CD14-positive monocyte (primary cell): Measurements from ENCODE around the gene THRB. TPM values are rescaled to one million over a fixed set of nuclear protein-coding genes. Genes with fewer than 3 reads are reported as not detected.

Source experiments
- DNase-seq, 3 donors: peaks; one replicate each; pipeline ENCODE4 v3.0.0-alpha.2; 2011 to 2022
- H2AFZ ChIP-seq: 2 replicates; pipeline ENCODE4 v1.6.0; 2012; ENCODE audit warnings: mild to moderate bottlenecking, low read depth, low read length, inconsistent platforms; ENCODE audit not compliant: insufficient read depth, poor library complexity, severe bottlenecking
- H3K27ac ChIP-seq, 2 donors: 1 replicate in 1 of 2; 2 replicates in 1 of 2; pipeline ENCODE4 v1.5.1; 2012 to 2013; ENCODE audit warnings: low read length in 2 of 2, control low read depth in 1 of 2, inconsistent platforms in 1 of 2, low read depth in 1 of 2, mild to moderate bottlenecking in 1 of 2
- H3K27me3 ChIP-seq, 2 donors: one replicate each; pipeline versions ENCODE4 v1.6.0 to v1.6.1; 2011 to 2013; ENCODE audit warnings: low read length in 2 of 2; ENCODE audit not compliant: control insufficient read depth in 2 of 2, insufficient read depth in 2 of 2
- H3K36me3 ChIP-seq, 2 donors: replicated peaks in 1 of 2; 1 replicate in 1 of 2; 2 replicates in 1 of 2; pipeline versions ENCODE4 v1.5.1 to v1.6.1; 2012 to 2013; ENCODE audit warnings: low read length in 2 of 2, control low read depth in 1 of 2, inconsistent platforms in 1 of 2, mild to moderate bottlenecking in 1 of 2; ENCODE audit not compliant: insufficient read depth in 2 of 2, control insufficient read depth in 1 of 2
- H3K4me1 ChIP-seq, 2 donors: 1 replicate in 1 of 2; 2 replicates in 1 of 2; pipeline versions ENCODE4 v1.5.1 to v1.6.1; 2012 to 2013; ENCODE audit warnings: low read length in 2 of 2, control low read depth in 1 of 2, inconsistent platforms in 1 of 2, mild to moderate bottlenecking in 1 of 2, moderate library complexity in 1 of 2; ENCODE audit not compliant: insufficient read depth in 2 of 2, control insufficient read depth in 1 of 2
- H3K4me2 ChIP-seq: replicated peaks from 2 replicates; pipeline ENCODE3; 2012; ENCODE audit warnings: low read length, moderate library complexity, mild to moderate bottlenecking; ENCODE audit not compliant: poor library complexity, severe bottlenecking; ENCODE audit errors: extremely low read depth
- H3K4me3 ChIP-seq, 3 experiments: fragments of 200-600 bp in 1 of 3; sonication (generic) in 1 of 3; replicated peaks in 1 of 3; 1 replicate in 2 of 3; 2 replicates in 1 of 3; pipeline ENCODE4 v1.5.1; 2011 to 2013; ENCODE audit warnings: low read length in 3 of 3, mild to moderate bottlenecking in 3 of 3, control low read depth in 2 of 3, low read depth in 2 of 3, inconsistent platforms in 1 of 3, moderate library complexity in 1 of 3
- H3K79me2 ChIP-seq: 2 replicates; pipeline ENCODE4 v1.6.0; 2012; ENCODE audit warnings: mild to moderate bottlenecking, control low read depth, inconsistent platforms, low read length, moderate library complexity; ENCODE audit not compliant: insufficient read depth
- H3K9ac ChIP-seq: 2 replicates; pipeline ENCODE4 v1.6.0; 2017; ENCODE audit warnings: low read length, mild to moderate bottlenecking; ENCODE audit not compliant: insufficient read depth, poor library complexity, severe bottlenecking
- H3K9me3 ChIP-seq, 2 donors: replicated peaks in 1 of 2; 1 replicate in 1 of 2; 2 replicates in 1 of 2; pipeline versions ENCODE4 v1.5.1 to v1.6.1; 2012 to 2013; ENCODE audit warnings: low read length in 2 of 2, control low read depth in 1 of 2; ENCODE audit not compliant: control insufficient read depth in 1 of 2, insufficient read depth in 1 of 2
- H4K20me1 ChIP-seq: 2 replicates; pipeline ENCODE4 v1.6.0; 2012; ENCODE audit warnings: mild to moderate bottlenecking, low read length, control low read depth, moderate library complexity; ENCODE audit not compliant: insufficient read depth
- H3K27ac Mint-ChIP-seq, 7 donors: one replicate each; pipeline ENCODE4 v1.8.0; 2020; ENCODE audit warnings: mild to moderate bottlenecking in 7 of 7, mixed read lengths in 7 of 7, moderate library complexity in 6 of 7, inconsistent platforms in 2 of 7
- H3K27me3 Mint-ChIP-seq, 3 donors: one replicate each; pipeline ENCODE4 v1.8.0; 2021 to 2022; ENCODE audit warnings: low read depth in 3 of 3, mild to moderate bottlenecking in 3 of 3, mixed read lengths in 3 of 3, moderate library complexity in 3 of 3, inconsistent platforms in 1 of 3
- H3K36me3 Mint-ChIP-seq, 2 donors: one replicate each; pipeline ENCODE4 v1.8.0; 2020; ENCODE audit warnings: mixed read lengths in 2 of 2, inconsistent platforms in 1 of 2, mild to moderate bottlenecking in 1 of 2
- H3K4me1 Mint-ChIP-seq: one replicate; pipeline ENCODE4 v1.8.0; 2020; ENCODE audit warnings: mild to moderate bottlenecking, mixed read lengths
- H3K4me3 Mint-ChIP-seq, 2 donors: one replicate each; pipeline ENCODE4 v1.8.0; 2020; ENCODE audit warnings: mild to moderate bottlenecking in 2 of 2, mixed read lengths in 2 of 2, moderate library complexity in 1 of 2
- H3K9me3 Mint-ChIP-seq, 7 donors: one replicate each; pipeline ENCODE4 v1.8.0; 2020 to 2022; ENCODE audit warnings: mixed read lengths in 7 of 7, mild to moderate bottlenecking in 6 of 7, moderate library complexity in 6 of 7, inconsistent platforms in 2 of 7
- WGBS: methylation state at CpG from one replicate; pipeline ENCODE4 v1.1.5; 2013; ENCODE audit warnings: missing lambda C conversion rate; ENCODE audit not compliant: insufficient coverage; 5-methylcytosine and 5-hydroxymethylcytosine counted together
- intact Hi-C, 2 donors: fragments of 100-400 bp; cut with micrococcal nuclease; formaldehyde crosslinking; loops; one replicate each; pipeline versions ENCODE4 v1.15.0 to v1.15.1; 2023
- polyA plus RNA-seq, 3 donors: library from polyadenylated mRNA; depleted of rRNA in 1 of 3; unstranded in 2 of 3; stranded (reverse) in 1 of 3; fragments of 300-500 nt in 2 of 3; fragments of >200 nt in 1 of 3; fragmentation: Illumina TruSeq in 2 of 3; gene quantifications; 1 replicate in 2 of 3; 2 replicates in 1 of 3; pipeline ENCODE4 v1.2.3, GENCODE V29; 2012 to 2021
- TF ChIP-seq, protein P1 (sequence below): fragments of 200-600 bp; IDR thresholded peaks from one replicate; pipeline ENCODE4 v1.8.0; 2022; ENCODE audit warnings: antibody characterized with exemption, mild to moderate bottlenecking

Gene THRB
- polyA plus RNA-seq, 3 donors = 0.05 TPM; not detected in 2

DNA sequence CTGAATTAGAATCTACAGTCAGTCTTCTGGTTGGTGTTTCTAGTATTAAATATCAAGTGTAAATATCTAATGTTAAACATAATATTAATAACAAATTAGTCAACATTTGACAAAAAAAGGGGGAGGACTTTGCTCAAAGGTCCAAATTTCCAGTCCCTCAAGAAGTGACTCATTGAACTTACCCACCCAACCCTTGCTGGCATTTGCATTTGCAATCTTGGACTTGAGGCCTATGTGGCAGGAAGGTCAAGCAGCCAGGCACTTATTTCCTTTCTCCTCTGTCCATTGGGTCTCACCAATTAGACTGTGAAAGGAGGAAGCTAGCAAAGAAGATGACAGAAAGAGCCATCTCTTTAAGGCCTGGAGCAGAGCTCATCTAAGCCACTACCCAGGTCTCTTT is 174.0 kb downstream of the THRB start:
- H3K27me3 ChIP-seq = no peaks in the 10 kb centered on the region
- no peaks in the 10 kb centered on the region for H4K20me1 ChIP-seq
- no peak overlapping the region for H3K27ac ChIP-seq
- intact Hi-C loops = no loop called here
- no peak overlapping the region for H3K4me2 ChIP-seq
- H2AFZ ChIP-seq = no peak overlapping the region
- no peaks in the 10 kb centered on the region for H3K36me3 ChIP-seq
- peaks cover 0 to 7% (median 2%) of the 10 kb centered on the region in 7 donors for H3K9me3 Mint-ChIP-seq
- TF ChIP-seq, protein P1, sequence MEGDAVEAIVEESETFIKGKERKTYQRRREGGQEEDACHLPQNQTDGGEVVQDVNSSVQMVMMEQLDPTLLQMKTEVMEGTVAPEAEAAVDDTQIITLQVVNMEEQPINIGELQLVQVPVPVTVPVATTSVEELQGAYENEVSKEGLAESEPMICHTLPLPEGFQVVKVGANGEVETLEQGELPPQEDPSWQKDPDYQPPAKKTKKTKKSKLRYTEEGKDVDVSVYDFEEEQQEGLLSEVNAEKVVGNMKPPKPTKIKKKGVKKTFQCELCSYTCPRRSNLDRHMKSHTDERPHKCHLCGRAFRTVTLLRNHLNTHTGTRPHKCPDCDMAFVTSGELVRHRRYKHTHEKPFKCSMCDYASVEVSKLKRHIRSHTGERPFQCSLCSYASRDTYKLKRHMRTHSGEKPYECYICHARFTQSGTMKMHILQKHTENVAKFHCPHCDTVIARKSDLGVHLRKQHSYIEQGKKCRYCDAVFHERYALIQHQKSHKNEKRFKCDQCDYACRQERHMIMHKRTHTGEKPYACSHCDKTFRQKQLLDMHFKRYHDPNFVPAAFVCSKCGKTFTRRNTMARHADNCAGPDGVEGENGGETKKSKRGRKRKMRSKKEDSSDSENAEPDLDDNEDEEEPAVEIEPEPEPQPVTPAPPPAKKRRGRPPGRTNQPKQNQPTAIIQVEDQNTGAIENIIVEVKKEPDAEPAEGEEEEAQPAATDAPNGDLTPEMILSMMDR = no peak
- no peak overlapping the region for H3K27ac Mint-ChIP-seq
- H3K36me3 Mint-ChIP-seq = no peaks in the 10 kb centered on the region
- DNase-seq = no peak
- H3K4me1 Mint-ChIP-seq = no peaks in the 10 kb centered on the region
- no peak overlapping the region for H3K4me3 ChIP-seq
- H3K4me3 Mint-ChIP-seq = no peak overlapping the region
- no peaks in the 10 kb centered on the region for H3K4me1 ChIP-seq
- no peaks in the 10 kb centered on the region for H3K9me3 ChIP-seq
- H3K79me2 ChIP-seq = no peaks in the 10 kb centered on the region
- no peaks in the 10 kb centered on the region for H3K27me3 Mint-ChIP-seq
- H3K9ac ChIP-seq = no peak overlapping the region

GRCh38 chr3:24318677-24319287 is 175.9 kb downstream of the THRB start:
- Mint-ChIP-seq H3K4me3 (no peak overlapping the region), H3K27me3 (no peaks in the 10 kb centered on the region), H3K4me1 (no peaks in the 10 kb centered on the region), H3K27ac (no peak overlapping the region), H3K36me3 (no peaks in the 10 kb centered on the region), H3K9me3 (peaks cover 0 to 6% (median 2%) of the 10 kb centered on the region in 7 donors)
- Histone ChIP-seq H3K9ac (no peak overlapping the region), H3K4me3 (no peak overlapping the region), H3K27me3 (no peaks in the 10 kb centered on the region), H3K9me3 (no peaks in the 10 kb centered on the region), H3K4me2 (no peak overlapping the region), H3K36me3 (no peaks in the 10 kb centered on the region), H2AFZ (no peak overlapping the region), H3K79me2 (no peaks in the 10 kb centered on the region), H3K4me1 (no peaks in the 10 kb centered on the region), H3K27ac (no peak overlapping the region), H4K20me1 (no peaks in the 10 kb centered on the region)
- TF ChIP-seq, protein P1 = no peak
- WGBS = no CpG with 5 or more reads among the region's 1 CpG
- intact Hi-C loops = no loop called here
- no peak for DNase-seq
